HEK293T (cell line): ENCODE results near the gene GADD45GIP1.

Experiments used
- BHLHE40 ChIP-seq: fragments of 450-650 bp; IDR thresholded peaks from 2 replicates; pipeline ENCODE4 v1.6.1; 2016; ENCODE audit warnings: mild to moderate bottlenecking, moderate library complexity, borderline replicate concordance
- ELF4 ChIP-seq: fragments of 450-650 bp; IDR thresholded peaks from 2 replicates; pipeline ENCODE4 v1.6.1; 2017; ENCODE audit warnings: antibody characterized with exemption
- LEF1 ChIP-seq: fragments of 450-650 bp; IDR thresholded peaks from 2 replicates; pipeline ENCODE4 v1.6.1; 2017; ENCODE audit warnings: mild to moderate bottlenecking, borderline replicate concordance

DNA sequence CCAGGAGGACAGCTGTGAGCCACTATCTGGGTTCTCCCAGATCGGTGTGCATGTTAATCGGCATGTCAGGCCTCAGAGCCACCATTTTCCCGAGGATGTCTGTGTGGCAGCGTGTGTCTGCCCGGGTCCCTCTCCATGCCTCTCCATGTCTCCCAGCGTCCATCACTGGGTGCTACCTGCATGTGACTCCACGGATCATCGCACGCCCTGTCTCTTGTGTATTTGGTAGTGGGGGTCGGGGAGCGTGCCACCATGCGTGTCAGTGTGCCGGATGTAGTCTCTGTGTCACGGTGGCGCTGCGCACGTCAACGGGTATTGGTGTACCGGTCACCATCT lies 44.1 kb upstream of the GADD45GIP1 start:
- TF ChIP-seq LEF1 = no peak
- TF ChIP-seq BHLHE40 = no peak
- no peak for TF ChIP-seq ELF4
